GM10248 (cell line): ENCODE results near the gene COQ7.

ENCODE experiments used
- CTCF ChIA-PET: fragments of 300-600 bp; sonication (Branson Sonifier 250); formaldehyde crosslinking; extraction: SDS; loops from one replicate; lab custom pipeline; 2021; ENCODE audit warnings: antibody characterized with exemption; lab: Yijun Ruan, JAX
- POLR2A ChIA-PET: fragments of 350-650 bp; sonication (Branson Sonifier 250); formaldehyde crosslinking; extraction: SDS; loops from one replicate; lab custom pipeline; 2020; ENCODE audit warnings: antibody characterized with exemption; lab: Yijun Ruan, JAX
- DNase-seq: peaks from one replicate; pipeline ENCODE4 v3.0.0; 2012; ENCODE audit errors: extremely low spot score
- TF ChIP-seq, protein P1 (sequence below): IDR thresholded peaks from 2 replicates; pipeline ENCODE4 v1.5.1; 2012; ENCODE audit warnings: mild to moderate bottlenecking, low read depth; ENCODE audit errors: extremely low read depth, missing control alignments, control extremely low read depth

Gene COQ7

DNA sequence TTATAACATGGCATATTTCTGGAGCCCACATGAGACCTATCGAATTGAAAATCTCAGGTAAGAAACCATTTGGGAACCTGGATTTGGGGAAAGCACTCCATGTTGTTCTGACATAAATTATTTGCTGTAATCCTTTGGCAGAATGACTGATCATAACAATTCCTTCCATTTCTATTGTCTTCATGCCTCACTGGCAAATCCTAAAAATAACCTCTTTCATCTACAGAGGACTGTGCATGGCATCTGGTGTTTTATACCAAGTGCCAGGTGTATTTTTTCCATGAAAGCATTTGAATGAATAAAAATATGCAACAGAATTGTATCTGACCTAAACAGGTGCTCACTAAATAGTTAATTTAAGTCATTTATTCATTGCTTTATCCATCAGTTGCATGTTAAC, 33.7 kb upstream of the COQ7 start:
- ChIA-PET CTCF (no interaction called here), POLR2A (no interaction called here)
- no peak for DNase-seq
- TF ChIP-seq, protein P1, sequence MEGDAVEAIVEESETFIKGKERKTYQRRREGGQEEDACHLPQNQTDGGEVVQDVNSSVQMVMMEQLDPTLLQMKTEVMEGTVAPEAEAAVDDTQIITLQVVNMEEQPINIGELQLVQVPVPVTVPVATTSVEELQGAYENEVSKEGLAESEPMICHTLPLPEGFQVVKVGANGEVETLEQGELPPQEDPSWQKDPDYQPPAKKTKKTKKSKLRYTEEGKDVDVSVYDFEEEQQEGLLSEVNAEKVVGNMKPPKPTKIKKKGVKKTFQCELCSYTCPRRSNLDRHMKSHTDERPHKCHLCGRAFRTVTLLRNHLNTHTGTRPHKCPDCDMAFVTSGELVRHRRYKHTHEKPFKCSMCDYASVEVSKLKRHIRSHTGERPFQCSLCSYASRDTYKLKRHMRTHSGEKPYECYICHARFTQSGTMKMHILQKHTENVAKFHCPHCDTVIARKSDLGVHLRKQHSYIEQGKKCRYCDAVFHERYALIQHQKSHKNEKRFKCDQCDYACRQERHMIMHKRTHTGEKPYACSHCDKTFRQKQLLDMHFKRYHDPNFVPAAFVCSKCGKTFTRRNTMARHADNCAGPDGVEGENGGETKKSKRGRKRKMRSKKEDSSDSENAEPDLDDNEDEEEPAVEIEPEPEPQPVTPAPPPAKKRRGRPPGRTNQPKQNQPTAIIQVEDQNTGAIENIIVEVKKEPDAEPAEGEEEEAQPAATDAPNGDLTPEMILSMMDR = no peak

DNA sequence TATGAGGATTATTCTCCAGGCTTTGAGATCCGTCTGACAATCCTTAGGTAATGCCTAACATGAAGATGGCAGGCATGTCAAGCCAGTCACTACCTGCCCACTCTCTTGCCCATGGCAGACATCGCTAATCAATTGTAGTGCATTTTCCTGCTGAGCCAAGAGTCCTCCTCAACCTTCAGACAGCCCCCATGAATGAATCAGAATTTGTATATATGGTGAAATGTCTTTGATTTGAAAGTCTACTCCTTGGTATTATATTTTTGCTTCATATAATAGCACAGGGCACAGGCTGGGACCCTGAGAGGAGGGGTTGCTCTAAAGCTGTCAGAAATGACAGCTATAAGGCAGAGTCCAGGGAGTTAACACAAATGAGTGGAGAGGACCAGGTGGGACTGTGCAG, 27.0 kb upstream of the COQ7 start:
- ChIA-PET POLR2A (no interaction called here), CTCF (interaction anchor here (1.3 kb wide), 1 partner anchor 16 kb away, joined by 3 read pairs; no protein-coding TSS in a partner anchor)
- DNase-seq = no peak
- TF ChIP-seq, protein P1 = no peak

DNA sequence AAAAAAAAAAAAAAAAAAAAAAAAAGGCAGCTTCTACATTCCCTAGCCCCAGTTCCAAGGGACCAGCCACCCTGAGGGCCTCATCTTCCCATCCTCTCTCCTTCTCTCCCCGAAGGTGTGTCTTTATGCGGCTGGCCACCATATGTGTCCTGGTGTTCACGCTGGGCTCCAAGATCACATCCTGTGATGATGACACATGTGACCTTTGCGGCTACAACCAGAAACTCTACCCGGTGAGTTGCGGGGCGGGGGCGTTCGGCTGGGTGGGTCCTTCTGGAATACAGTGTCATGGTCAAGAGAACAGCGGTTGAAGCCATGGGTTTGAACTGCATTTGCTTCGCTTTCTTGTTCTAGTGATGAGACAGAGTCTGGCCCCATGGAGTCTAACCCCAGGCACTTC, 22.6 kb upstream of the COQ7 start:
- TF ChIP-seq, protein P1 = no peak
- ChIA-PET CTCF (interaction anchor here (0.9 kb wide), 1 partner anchor 41 kb away, joined by 3 read pairs; no protein-coding TSS in a partner anchor), POLR2A (no interaction called here)
- DNase-seq = no peak

DNA sequence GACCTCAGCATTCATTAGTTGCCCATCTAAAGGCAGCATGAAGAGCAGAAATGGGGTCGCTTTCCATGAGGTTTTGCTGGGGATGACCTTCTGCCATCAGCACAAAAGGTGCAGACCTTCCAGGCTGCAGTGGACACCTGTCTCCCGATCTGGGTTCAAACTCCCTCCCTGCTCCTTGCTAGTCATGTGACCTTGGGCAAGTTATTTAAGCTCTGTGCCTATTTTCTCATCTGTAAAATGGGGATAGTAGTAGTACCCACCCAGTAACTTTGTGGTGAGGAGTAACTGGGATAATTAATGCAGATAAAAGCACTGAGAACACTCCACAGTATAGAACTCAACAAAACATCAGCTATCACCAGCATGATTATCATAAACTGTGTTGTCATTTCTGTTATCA, 21.4 kb upstream of the COQ7 start:
- CTCF ChIA-PET = no interaction called here
- no peak for DNase-seq

DNA sequence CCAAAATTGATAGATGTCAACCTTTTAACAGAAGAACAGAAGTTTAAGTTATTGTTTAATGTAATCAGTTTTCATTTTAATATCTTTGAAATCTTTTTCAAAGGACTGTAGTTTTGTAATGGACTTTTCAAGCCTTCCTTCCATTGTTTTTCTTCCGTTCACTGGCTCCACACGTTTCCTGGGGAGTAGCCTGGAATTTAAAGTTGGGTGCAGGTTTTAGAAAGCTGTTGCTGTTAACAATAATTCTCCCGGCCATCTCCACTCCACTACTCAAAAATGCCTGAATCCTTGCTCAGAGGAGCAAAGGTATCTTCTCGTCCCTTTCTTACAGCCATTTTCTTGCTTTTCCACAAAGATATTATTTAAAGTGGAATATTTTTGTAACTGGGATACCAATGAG, 4.7 kb upstream of the COQ7 start:
- DNase-seq = no peak
- ChIA-PET CTCF (interaction anchor here (1.4 kb wide), 1 partner anchor 116 kb away, joined by 3 read pairs; no protein-coding TSS in a partner anchor), POLR2A (no interaction called here)
- TF ChIP-seq, protein P1 = no peak

More for the DNA sequence above, 21.4 kb upstream of the COQ7 start:
- POLR2A ChIA-PET = interaction anchor here (0.7 kb wide), 1 partner anchor 42 kb away, joined by 5 read pairs; no protein-coding TSS in a partner anchor
- TF ChIP-seq, protein P1 = no peak

DNA sequence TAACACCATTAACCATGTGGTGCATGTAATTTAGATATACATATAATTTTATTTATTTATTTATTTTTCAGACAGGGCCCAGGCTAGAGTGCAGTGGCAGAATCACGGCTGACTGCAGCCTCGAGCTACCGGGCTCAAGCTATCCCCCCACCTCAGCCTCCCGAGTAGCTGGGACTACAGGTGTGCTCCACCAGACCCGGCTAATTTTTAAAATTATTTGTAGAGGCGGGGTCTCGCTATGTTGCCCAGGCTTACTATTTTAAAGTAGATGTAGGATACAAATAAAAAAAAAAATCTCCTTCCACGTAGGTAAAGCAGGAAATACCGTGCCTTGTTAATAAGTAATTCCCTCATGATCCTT, 446 bp upstream of the COQ7 start:
- no peak for DNase-seq
- POLR2A ChIA-PET = interaction anchor here (0.6 kb wide), 1 partner anchor 242 kb away, joined by 3 read pairs; no protein-coding TSS in a partner anchor
- CTCF ChIA-PET = interaction anchor here (0.7 to 1.7 kb wide), 2 partner anchors 19 to 113 kb away, joined by 3 to 4 read pairs; no protein-coding TSS in a partner anchor
- TF ChIP-seq, protein P1 = no peak
